Neuron (in vitro differentiated cells): ENCODE measurements around the gene CDC14A.

Experiments
- H2AFZ ChIP-seq: one replicate; pipeline ENCODE4 v1.6.1; 2013; ENCODE audit warnings: low read depth, mild to moderate bottlenecking, inconsistent platforms, low read length, moderate library complexity
- H3K27me3 ChIP-seq: one replicate; pipeline ENCODE4 v1.6.1; 2013; ENCODE audit warnings: low read length; ENCODE audit not compliant: insufficient read depth
- H3K36me3 ChIP-seq: one replicate; pipeline ENCODE4 v1.6.1; 2013; ENCODE audit warnings: low read length; ENCODE audit not compliant: insufficient read depth
- H3K4me1 ChIP-seq: one replicate; pipeline ENCODE4 v1.6.1; 2013; ENCODE audit warnings: low read length; ENCODE audit not compliant: insufficient read depth
- H3K4me3 ChIP-seq: 2 replicates; pipeline ENCODE4 v1.5.1; 2013; ENCODE audit warnings: mild to moderate bottlenecking, low read length, moderate library complexity
- H3K9me3 ChIP-seq: one replicate; pipeline ENCODE4 v1.6.1; 2013; ENCODE audit warnings: low read length

CDC14A gene

DNA sequence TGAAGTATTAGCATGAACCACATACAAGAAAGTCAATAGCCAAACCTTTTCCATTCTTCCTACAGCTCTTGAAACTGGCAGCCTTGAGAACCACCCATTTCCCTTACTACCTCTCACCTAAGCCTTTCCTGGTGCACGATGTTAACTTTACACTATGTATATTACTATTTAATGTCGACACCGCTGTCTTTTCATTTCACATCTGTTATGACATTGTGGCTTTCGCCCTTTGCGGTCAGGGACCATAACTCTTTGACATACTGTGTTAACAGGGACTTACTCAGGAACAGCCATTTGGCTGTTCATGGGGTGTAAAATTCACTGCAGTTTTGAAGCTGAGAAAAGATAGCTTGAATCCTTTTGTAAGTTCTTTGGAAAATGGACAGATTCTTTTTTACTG, 164.6 kb downstream of the CDC14A start:
- Histone ChIP-seq H3K4me1 (no peaks in the 10 kb centered on the region), H3K9me3 (no peaks in the 10 kb centered on the region), H3K4me3 (no peak overlapping the region), H3K27me3 (no peaks in the 10 kb centered on the region), H2AFZ (no peak overlapping the region), H3K36me3 (peaks cover 2% of the 10 kb centered on the region)

DNA sequence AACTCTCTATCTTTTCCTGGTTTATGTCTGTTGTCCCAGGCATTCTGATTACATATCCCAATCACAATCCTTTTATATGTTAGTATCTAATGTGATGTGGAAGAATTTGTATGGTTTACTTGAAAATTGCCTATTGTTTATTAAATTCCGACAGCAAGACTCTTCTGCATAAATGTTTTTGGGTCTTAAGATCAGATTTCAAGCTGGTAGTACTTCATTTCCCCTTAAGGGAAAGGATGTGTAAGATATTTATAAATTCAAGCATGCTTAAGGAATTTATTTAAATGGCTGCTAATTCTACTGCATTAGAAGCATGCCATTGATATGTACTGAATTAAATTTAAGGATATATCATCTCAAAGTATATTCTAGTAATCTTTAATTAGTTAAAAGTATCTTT, 165.2 kb downstream of the CDC14A start:
- Histone ChIP-seq H3K4me1 (no peaks in the 10 kb centered on the region), H3K4me3 (no peak overlapping the region), H3K36me3 (peaks cover 2% of the 10 kb centered on the region), H3K9me3 (no peaks in the 10 kb centered on the region), H3K27me3 (no peaks in the 10 kb centered on the region), H2AFZ (no peak overlapping the region)

DNA sequence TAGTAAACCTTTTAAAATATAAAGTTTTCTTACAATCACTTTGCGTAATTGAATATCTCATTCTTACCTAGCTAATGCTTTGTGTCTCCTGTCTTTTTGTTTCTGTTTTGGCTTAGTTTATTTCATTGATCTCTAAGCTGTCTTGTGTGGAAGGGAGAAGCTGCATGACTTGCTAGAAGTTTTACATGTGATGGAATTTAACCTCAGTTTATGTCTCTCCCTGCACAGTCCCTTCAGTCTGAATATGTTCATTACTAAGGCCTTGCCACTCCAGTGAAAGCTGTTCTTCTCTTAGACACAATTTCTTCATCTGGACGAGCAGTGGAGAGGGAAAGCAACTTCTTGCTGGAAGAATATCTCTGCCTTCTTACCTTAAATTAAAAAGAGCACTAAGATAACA, 165.7 kb downstream of the CDC14A start:
- peaks cover 2% of the 10 kb centered on the region for H3K36me3 ChIP-seq
- no peak overlapping the region for H2AFZ ChIP-seq
- no peaks in the 10 kb centered on the region for H3K27me3 ChIP-seq
- no peaks in the 10 kb centered on the region for H3K4me1 ChIP-seq
- H3K9me3 ChIP-seq: no peaks in the 10 kb centered on the region
- H3K4me3 ChIP-seq: no peak overlapping the region

DNA sequence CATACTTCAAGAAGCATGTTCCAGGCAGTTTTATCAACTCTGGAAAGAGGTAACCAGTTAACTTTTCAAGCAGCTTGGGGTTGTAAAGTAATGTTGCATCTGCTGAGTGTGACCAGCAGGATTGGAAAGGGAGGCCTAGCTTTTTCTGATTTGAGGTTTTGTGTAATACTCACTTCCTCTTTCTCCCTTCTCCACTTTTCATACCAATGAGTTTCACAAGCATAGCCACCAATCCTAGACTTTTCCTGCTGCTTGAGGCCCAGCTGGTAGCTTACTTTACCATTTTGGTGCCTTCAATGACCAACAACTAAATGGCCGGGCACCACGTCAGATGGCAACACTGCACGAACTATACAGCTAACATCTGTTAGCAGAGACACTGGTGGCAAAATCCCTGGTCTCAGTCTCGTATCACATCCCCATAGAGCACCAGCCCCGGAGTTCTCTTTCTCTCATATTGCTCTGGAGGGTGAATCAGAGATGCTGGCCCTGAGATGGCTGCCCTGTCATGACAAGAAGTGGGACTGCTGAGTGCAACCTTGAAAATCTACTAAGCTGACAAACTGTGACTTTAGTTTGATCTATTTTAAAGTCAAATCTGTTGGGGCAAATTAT, 170.8 kb downstream of the CDC14A start:
- Histone ChIP-seq H3K36me3 (peaks cover 2% of the 10 kb centered on the region), H3K9me3 (peaks cover 4% of the 10 kb centered on the region), H3K4me3 (no peak overlapping the region), H3K4me1 (no peaks in the 10 kb centered on the region), H2AFZ (no peak overlapping the region), H3K27me3 (no peaks in the 10 kb centered on the region)

DNA sequence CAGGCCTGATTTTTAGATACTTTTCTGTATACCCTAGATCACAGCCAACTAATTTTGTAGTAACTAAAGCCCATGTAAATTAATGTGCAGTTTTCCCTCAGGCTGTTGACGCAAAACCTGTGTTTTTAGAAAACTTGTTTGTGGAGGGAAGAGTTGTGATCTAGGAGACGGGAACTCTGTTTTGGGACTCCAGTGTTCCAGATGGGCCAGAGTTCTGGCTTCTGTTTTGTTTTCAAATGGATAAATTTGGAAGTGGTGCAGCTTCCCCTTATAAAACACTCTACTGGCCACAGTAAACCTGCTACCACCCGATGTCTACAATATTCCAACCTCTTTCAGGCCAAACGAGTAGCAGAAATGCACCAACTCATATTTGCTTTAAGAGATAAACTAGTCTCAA, 172.0 kb downstream of the CDC14A start:
- Histone ChIP-seq H3K36me3 (no peaks in the 10 kb centered on the region), H3K4me3 (no peak overlapping the region), H2AFZ (no peak overlapping the region), H3K9me3 (peaks cover 4% of the 10 kb centered on the region), H3K4me1 (no peaks in the 10 kb centered on the region), H3K27me3 (no peaks in the 10 kb centered on the region)

DNA sequence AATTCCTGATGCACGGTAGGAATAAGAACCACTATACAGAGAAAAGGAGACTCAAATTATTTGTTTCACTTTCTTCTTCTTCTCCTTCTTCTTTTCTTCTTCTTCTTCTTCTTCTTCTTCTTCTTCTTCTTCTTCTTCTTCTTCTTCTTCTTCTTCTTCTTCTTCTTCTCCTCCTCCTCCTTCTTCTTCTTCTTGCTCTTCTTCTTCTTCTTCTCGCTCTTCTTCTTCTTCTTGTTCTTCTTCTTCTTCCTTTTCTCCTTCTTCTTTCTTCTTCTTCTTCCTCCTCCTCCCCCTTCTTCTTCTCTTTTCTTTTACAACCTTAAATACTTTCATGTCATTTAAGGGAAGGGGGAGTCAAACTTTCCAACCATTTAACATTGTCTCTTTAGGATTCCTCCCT, 174.6 kb downstream of the CDC14A start:
- Histone ChIP-seq H3K27me3 (no peaks in the 10 kb centered on the region), H3K36me3 (no peaks in the 10 kb centered on the region), H3K4me3 (no peak overlapping the region), H3K4me1 (no peaks in the 10 kb centered on the region), H2AFZ (no peak overlapping the region), H3K9me3 (peaks cover 4% of the 10 kb centered on the region)

DNA sequence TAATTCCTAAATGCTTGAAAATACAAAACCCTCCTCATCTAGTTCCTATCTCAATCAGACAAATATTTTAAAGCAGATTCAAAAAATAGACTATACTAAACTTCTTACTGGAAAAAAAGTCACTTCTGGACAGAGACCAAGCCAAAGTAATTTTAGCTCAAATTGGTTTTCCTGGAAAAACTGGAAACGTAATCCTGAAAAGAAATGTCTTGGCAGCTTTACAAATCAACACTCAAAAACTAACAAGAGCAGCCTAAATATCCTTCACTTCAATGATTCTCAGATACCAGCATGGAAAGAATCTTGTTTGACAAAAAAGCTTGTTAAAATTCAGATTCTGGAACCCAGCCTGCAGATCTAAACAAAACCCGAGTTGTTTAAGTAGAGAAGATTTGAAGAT, 176.6 kb downstream of the CDC14A start:
- peaks cover 4% of the 10 kb centered on the region for H3K9me3 ChIP-seq

DNA sequence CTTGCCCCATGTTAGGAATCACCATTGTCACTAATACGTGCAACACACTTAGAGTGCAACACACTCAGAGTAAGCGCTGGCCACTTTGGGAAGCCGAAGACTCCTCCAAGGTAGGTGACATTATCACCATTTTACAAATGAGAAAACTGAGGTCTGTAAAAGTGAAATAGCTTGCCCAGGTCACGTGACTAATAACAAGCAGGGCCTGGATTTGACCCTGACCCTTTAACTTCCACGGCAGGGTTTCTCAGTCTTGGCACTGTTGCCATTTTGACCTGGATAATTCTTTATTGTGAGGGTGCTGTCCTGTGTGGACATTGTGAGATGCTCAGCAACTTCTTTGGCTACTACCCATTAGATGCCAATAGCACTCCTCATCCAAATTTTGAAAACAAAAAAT, 177.8 kb downstream of the CDC14A start:
- Histone ChIP-seq H3K27me3 (no peaks in the 10 kb centered on the region), H2AFZ (no peak overlapping the region), H3K36me3 (no peaks in the 10 kb centered on the region), H3K9me3 (peaks cover 4% of the 10 kb centered on the region), H3K4me1 (no peaks in the 10 kb centered on the region), H3K4me3 (no peak overlapping the region)

More for the DNA sequence above, 176.6 kb downstream of the CDC14A start:
- no peaks in the 10 kb centered on the region for H3K4me1 ChIP-seq
- no peak overlapping the region for H2AFZ ChIP-seq
- no peaks in the 10 kb centered on the region for H3K36me3 ChIP-seq
- H3K27me3 ChIP-seq: no peaks in the 10 kb centered on the region
- no peak overlapping the region for H3K4me3 ChIP-seq

DNA sequence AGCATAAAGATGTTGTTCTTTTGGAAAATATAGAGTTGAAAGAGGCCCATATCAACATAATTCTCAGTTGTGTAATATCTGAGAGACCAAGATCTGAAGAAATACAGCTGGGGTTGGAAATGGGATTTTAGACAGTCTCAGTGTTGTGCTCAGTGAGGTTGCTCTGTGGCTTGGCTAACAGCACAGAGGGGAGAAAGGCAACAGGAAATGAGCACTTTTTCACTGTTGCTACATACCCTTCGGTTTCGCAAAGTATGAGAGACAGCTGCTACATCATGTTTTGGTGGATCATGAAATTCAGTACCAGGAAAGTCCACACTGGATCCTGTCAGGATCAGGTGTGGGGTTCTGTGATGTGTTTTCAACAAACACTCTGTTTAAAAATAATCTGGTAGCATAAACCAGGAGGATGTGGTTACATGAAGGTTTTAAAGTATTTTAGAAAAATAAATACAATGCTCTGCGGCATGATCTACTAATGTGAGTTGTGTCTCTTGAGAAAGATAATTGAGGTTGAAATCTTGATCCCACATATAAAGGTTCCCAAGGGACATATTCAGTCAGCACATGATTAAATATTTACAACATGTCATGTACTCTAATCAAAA, 178.7 kb downstream of the CDC14A start:
- Histone ChIP-seq H3K4me3 (no peak overlapping the region), H3K9me3 (peaks cover 2% of the 10 kb centered on the region), H3K4me1 (no peaks in the 10 kb centered on the region), H3K36me3 (no peaks in the 10 kb centered on the region), H3K27me3 (peaks cover 3% of the 10 kb centered on the region), H2AFZ (no peak overlapping the region)

DNA sequence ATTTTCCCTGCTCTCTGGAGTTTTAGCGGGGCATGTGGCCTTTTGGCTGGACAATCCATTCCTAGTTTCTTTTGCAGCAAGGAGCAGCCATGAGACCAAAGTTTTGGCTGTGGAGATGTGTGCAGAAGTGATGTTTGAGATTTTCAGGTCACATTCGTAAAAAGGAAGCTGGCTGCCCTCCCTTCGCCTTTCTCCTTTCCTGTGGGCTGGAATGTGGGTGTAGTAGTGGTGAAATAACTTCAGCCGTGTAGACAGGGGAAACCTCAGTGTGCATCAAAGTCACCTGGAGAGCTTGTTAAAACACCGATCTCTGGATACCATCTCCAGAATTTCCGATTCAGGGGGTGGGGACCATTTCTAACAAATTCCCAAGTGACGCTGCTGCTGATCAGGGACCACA, 180.3 kb downstream of the CDC14A start:
- Histone ChIP-seq H3K9me3 (no peaks in the 10 kb centered on the region), H3K4me1 (no peaks in the 10 kb centered on the region), H3K36me3 (no peaks in the 10 kb centered on the region), H3K4me3 (no peak overlapping the region), H2AFZ (no peak overlapping the region), H3K27me3 (peaks cover 7% of the 10 kb centered on the region)

DNA sequence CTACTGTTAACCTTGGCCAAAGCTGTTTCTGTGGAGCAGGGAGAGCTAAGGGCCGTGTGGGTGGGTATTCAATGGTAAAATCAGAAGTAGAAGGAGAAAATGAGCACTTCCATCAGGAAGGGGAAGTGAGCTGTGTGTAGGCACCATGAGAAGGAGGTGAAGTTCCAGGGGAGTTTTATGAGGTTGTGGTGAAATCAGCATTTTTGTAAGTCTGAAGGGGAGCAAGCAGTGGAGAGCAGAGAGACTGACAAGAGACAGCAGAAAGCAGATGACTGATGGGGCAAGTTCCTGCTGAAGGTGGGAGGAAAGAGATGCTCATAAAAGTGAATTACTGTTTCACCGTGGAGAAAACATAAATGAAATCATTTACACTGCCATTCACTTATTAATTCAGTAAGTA, 183.0 kb downstream of the CDC14A start:
- H3K4me3 ChIP-seq: no peak overlapping the region
- peaks cover 21% of the 10 kb centered on the region for H3K4me1 ChIP-seq
- H3K36me3 ChIP-seq: no peaks in the 10 kb centered on the region
- H3K27me3 ChIP-seq: peaks cover 31% of the 10 kb centered on the region
- no peak overlapping the region for H2AFZ ChIP-seq
- no peaks in the 10 kb centered on the region for H3K9me3 ChIP-seq

DNA sequence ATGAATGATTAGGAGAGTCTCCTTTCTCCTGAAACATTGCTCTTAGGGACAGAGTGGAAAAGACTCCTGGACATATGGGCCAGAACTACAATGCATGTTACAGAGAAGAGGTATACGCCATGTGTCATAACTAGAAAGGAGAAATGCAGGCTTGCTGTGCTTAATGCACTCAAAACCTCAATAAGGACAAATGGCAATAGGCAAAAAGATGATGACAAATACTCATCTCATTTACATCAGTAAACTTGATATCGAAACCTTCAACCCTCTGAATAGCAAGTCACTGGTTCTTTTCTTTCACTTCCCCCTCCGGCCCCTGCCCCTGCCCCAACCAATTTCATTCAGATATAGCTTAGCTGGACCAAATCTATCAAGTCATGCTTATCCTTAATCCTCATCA, 183.7 kb downstream of the CDC14A start:
- Histone ChIP-seq H3K36me3 (no peaks in the 10 kb centered on the region), H3K4me3 (no peak overlapping the region), H3K27me3 (peaks cover 38% of the 10 kb centered on the region), H3K4me1 (peaks cover 21% of the 10 kb centered on the region), H3K9me3 (no peaks in the 10 kb centered on the region), H2AFZ (no peak overlapping the region)

DNA sequence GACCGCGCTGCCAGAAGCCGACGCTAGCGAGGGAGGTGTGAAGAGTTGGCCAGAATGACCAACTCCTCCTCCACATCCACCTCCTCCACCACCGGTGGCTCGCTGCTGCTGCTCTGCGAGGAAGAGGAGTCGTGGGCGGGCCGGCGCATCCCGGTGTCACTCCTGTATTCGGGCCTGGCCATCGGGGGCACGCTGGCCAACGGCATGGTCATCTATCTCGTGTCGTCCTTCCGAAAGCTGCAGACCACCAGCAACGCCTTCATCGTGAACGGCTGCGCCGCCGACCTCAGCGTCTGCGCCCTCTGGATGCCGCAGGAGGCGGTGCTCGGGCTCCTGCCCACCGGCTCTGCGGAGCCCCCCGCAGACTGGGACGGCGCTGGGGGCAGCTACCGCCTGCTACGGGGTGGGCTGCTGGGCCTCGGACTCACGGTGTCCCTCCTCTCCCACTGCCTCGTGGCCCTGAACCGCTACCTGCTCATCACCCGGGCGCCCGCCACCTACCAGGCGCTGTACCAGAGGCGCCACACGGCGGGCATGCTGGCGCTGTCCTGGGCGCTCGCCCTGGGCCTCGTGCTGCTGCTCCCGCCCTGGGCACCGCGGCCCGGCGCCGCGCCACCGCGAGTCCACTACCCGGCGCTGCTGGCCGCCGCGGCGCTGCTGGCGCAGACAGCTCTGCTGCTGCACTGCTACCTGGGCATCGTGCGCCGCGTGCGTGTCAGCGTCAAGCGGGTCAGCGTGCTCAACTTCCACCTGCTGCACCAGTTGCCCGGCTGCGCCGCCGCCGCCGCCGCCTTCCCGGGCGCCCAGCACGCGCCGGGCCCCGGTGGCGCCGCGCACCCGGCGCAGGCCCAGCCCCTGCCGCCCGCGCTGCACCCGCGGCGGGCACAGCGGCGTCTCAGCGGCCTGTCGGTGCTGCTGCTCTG, 186.9 kb downstream of the CDC14A start:
- H3K4me1 ChIP-seq: peaks cover 21% of the 10 kb centered on the region
- H3K9me3 ChIP-seq: no peaks in the 10 kb centered on the region
- H2AFZ ChIP-seq: peak overlapping the region; percentile 89
- peaks cover 57% of the 10 kb centered on the region for H3K27me3 ChIP-seq
- H3K4me3 ChIP-seq: peak overlapping the region; percentile 39
- no peaks in the 10 kb centered on the region for H3K36me3 ChIP-seq
